HG03280 (cell line): Measurements from ENCODE around the gene ICE1.
"Not testable (repeated sequence)": the region's sequence is repeated elsewhere in the genome, so short reads cannot be mapped to it uniquely, and the experiment has no call there.

Experiments used
- ATAC-seq: cut with Tn5 transposase; IDR thresholded peaks from one replicate; pipeline ENCODE4 v1.9.1; 2021; ENCODE audit warnings: mild to moderate bottlenecking, moderate library complexity; ENCODE audit not compliant: unreplicated experiment

The ICE1 gene

GRCh38 chr5:5483880-5484598, 61.6 kb downstream of the ICE1 start:
- ATAC-seq, result no peak

GRCh38 chr5:5486122-5486521, 63.6 kb downstream of the ICE1 start:
- no peak for ATAC-seq

GRCh38 chr5:5487585-5488360, 65.3 kb downstream of the ICE1 start:
- no peak for ATAC-seq

- no peak for ATAC-seq
Measured at GRCh38 chr5:5490774-5491347, 68.4 kb downstream of the ICE1 start.

GRCh38 chr5:5492087-5492933, 69.8 kb downstream of the ICE1 start:
- peak; percentile 48 for ATAC-seq

GRCh38 chr5:5492934-5493271, 70.4 kb downstream of the ICE1 start:
- not testable (repeated sequence) for ATAC-seq

- ATAC-seq, result peak; percentile 71
Measured at GRCh38 chr5:5494489-5495402, 72.3 kb downstream of the ICE1 start.

GRCh38 chr5:5497152-5497788, 74.8 kb downstream of the ICE1 start:
- ATAC-seq, result no peak

GRCh38 chr5:5499442-5499841, 77.0 kb downstream of the ICE1 start:
- ATAC-seq, result no peak

- no peak for ATAC-seq
Measured at GRCh38 chr5:5504325-5504724, 81.8 kb downstream of the ICE1 start.

GRCh38 chr5:5505815-5506214, 83.3 kb downstream of the ICE1 start:
- ATAC-seq, result no peak

GRCh38 chr5:5508391-5508790, 85.9 kb downstream of the ICE1 start:
- no peak for ATAC-seq

- no peak for ATAC-seq
Measured at GRCh38 chr5:5511904-5512416, 89.5 kb downstream of the ICE1 start.

- no peak for ATAC-seq
Measured at GRCh38 chr5:5512543-5512942, 90.1 kb downstream of the ICE1 start.

GRCh38 chr5:5520622-5521021, 98.1 kb downstream of the ICE1 start:
- ATAC-seq, result not testable (repeated sequence)

GRCh38 chr5:5521029-5521428, 98.6 kb downstream of the ICE1 start:
- no peak for ATAC-seq

- ATAC-seq, result no peak
Measured at GRCh38 chr5:5521478-5521877, 99.0 kb downstream of the ICE1 start.

GRCh38 chr5:5522336-5522735, 99.9 kb downstream of the ICE1 start:
- ATAC-seq, result no peak

- ATAC-seq, result peak; percentile 80
Measured at GRCh38 chr5:5523066-5523505, 100.6 kb downstream of the ICE1 start.
